Hindlimb muscle (tissue), 1 donor: ENCODE results near the gene ADAP1. TPM values are rescaled to one million over a fixed set of nuclear protein-coding genes. Genes with fewer than 3 reads are reported as not detected.
"Not testable (repeated sequence)": the region's sequence is repeated elsewhere in the genome, so short reads cannot be mapped to it uniquely, and the experiment has no call there.

Experiments
- DNase-seq: peaks from one replicate; pipeline ENCODE4 v3.0.0-alpha.2; 2013
- polyA plus RNA-seq: library from polyadenylated mRNA; unstranded; fragments of 120-200 nt; gene quantifications from one replicate; pipeline ENCODE4 v1.2.1, GENCODE V29; 2013; ENCODE audit not compliant: insufficient read length

ADAP1 gene
- polyA plus RNA-seq, 1 donor: 2.1 TPM

GRCh38 chr7:877312-878232, 76.9 kb downstream of the ADAP1 start:
- no peak for DNase-seq

GRCh38 chr7:876972-877311, 77.5 kb downstream of the ADAP1 start:
- no peak for DNase-seq

GRCh38 chr7:876077-876971, 78.2 kb downstream of the ADAP1 start, which contains the start of gene GET4:
TSS of gene GET4 (plus strand) at chr7:876554. CDS start at chr7:876646, 92 bp downstream.
- peak; percentile 96 for DNase-seq

GRCh38 chr7:875476-876076, 78.9 kb downstream of the ADAP1 start:
- DNase-seq: no peak

GRCh38 chr7:875051-875450, 79.4 kb downstream of the ADAP1 start:
- DNase-seq: no peak

GRCh38 chr7:874031-874749, 80.3 kb downstream of the ADAP1 start:
- no peak for DNase-seq

GRCh38 chr7:873367-874002, 81.0 kb downstream of the ADAP1 start:
- peak; percentile 80 for DNase-seq

- not testable (repeated sequence) for DNase-seq
Observed at GRCh38 chr7:872685-873084, 81.8 kb downstream of the ADAP1 start.

- DNase-seq: no peak
Observed at GRCh38 chr7:871900-872537, 82.5 kb downstream of the ADAP1 start.

GRCh38 chr7:869348-869747, 85.1 kb downstream of the ADAP1 start:
- no peak for DNase-seq

- DNase-seq: no peak
Observed at GRCh38 chr7:868189-868486, 86.3 kb downstream of the ADAP1 start.

- no peak for DNase-seq
Observed at GRCh38 chr7:867406-868188, 86.9 kb downstream of the ADAP1 start.

GRCh38 chr7:867001-867405, 87.5 kb downstream of the ADAP1 start:
- no peak for DNase-seq

GRCh38 chr7:865921-866320, 88.6 kb downstream of the ADAP1 start:
- no peak for DNase-seq

GRCh38 chr7:863106-863505, 91.4 kb downstream of the ADAP1 start:
- no peak for DNase-seq

GRCh38 chr7:862157-862556, 92.3 kb downstream of the ADAP1 start:
- DNase-seq: no peak

GRCh38 chr7:861222-861621, 93.3 kb downstream of the ADAP1 start:
- no peak for DNase-seq

- DNase-seq: no peak
Observed at GRCh38 chr7:860149-860548, 94.3 kb downstream of the ADAP1 start.

GRCh38 chr7:859359-860030, 95.0 kb downstream of the ADAP1 start:
- DNase-seq: no peak

GRCh38 chr7:857661-858060, 96.8 kb downstream of the ADAP1 start:
- no peak for DNase-seq
